GM12864 (cell line): Measurements from ENCODE around the gene NUMA1.

Source experiments
- DNase-seq: peaks from one replicate; pipeline ENCODE4 v3.0.0-alpha.2; 2011; ENCODE audit warnings: low read depth
- H3K4me3 ChIP-seq: 2 replicates; pipeline ENCODE4 v1.5.1; 2011; ENCODE audit warnings: mild to moderate bottlenecking, low read depth, low read length, control low read depth
- CTCF ChIP-seq: IDR thresholded peaks from 2 replicates; pipeline ENCODE4 v1.5.1; 2011; ENCODE audit warnings: low read depth, mild to moderate bottlenecking, moderate library complexity, low read length, control low read depth, inconsistent platforms; ENCODE audit errors: missing control alignments

NUMA1 gene

GRCh38 chr11:72075756-72076155 lies 4.6 kb downstream of the NUMA1 start:
- H3K4me3 ChIP-seq: no peak overlapping the region
- no peak for DNase-seq
- no peak for TF ChIP-seq CTCF

GRCh38 chr11:72075109-72075508 lies 5.2 kb downstream of the NUMA1 start:
- no peak for DNase-seq
- peak; percentile 8 for TF ChIP-seq CTCF
- H3K4me3 ChIP-seq: no peak overlapping the region

GRCh38 chr11:72072348-72072747 lies 8.0 kb downstream of the NUMA1 start:
- no peak overlapping the region for H3K4me3 ChIP-seq
- no peak for DNase-seq
- no peak for TF ChIP-seq CTCF

GRCh38 chr11:72070491-72070890 lies 9.9 kb downstream of the NUMA1 start:
- DNase-seq: no peak
- no peak overlapping the region for H3K4me3 ChIP-seq
- no peak for TF ChIP-seq CTCF

- peak overlapping the region; percentile 17 for H3K4me3 ChIP-seq
- no peak for DNase-seq
- TF ChIP-seq CTCF: no peak
These were observed 10.5 kb downstream of the NUMA1 start for GRCh38 chr11:72069787-72070251.

- H3K4me3 ChIP-seq: peak overlapping the region; percentile 17; the same call in 1 of the 2 replicates
- no peak for TF ChIP-seq CTCF
- DNase-seq: no peak
These were observed 11.1 kb downstream of the NUMA1 start for GRCh38 chr11:72069200-72069599.

GRCh38 chr11:72067676-72068075 lies 12.7 kb downstream of the NUMA1 start:
- no peak for DNase-seq
- no peak overlapping the region for H3K4me3 ChIP-seq
- no peak for TF ChIP-seq CTCF
